HG02973 (cell line): ENCODE measurements around the gene NTSR1.
"Not testable (repeated sequence)": the region's sequence is repeated elsewhere in the genome, so short reads cannot be mapped to it uniquely, and the experiment has no call there.

Experiments used
- ATAC-seq: cut with Tn5 transposase; IDR thresholded peaks from one replicate; pipeline ENCODE4 v1.9.1; 2021; ENCODE audit warnings: moderate library complexity; ENCODE audit not compliant: unreplicated experiment

The NTSR1 gene

GRCh38 chr20:62671765-62672164 is 36.9 kb upstream of the NTSR1 start:
- no peak for ATAC-seq

- ATAC-seq: no peak
Measured at GRCh38 chr20:62674370-62674769, 34.3 kb upstream of the NTSR1 start.

GRCh38 chr20:62675156-62675876 is 33.3 kb upstream of the NTSR1 start:
- no peak for ATAC-seq

- no peak for ATAC-seq
Measured at GRCh38 chr20:62675877-62676260, 32.8 kb upstream of the NTSR1 start.

- ATAC-seq: no peak
Measured at GRCh38 chr20:62676976-62677375, 31.7 kb upstream of the NTSR1 start.

GRCh38 chr20:62677678-62678077 is 31.0 kb upstream of the NTSR1 start:
- no peak for ATAC-seq

- ATAC-seq: no peak
Measured at GRCh38 chr20:62678553-62678952, 30.1 kb upstream of the NTSR1 start.

GRCh38 chr20:62679978-62680589 is 28.6 kb upstream of the NTSR1 start:
- ATAC-seq: no peak

- no peak for ATAC-seq
Measured at GRCh38 chr20:62682912-62683517, 25.6 kb upstream of the NTSR1 start.

- not testable (repeated sequence) for ATAC-seq
Measured at GRCh38 chr20:62683660-62684322, 24.8 kb upstream of the NTSR1 start.

- ATAC-seq: no peak
Measured at GRCh38 chr20:62684981-62685380, 23.7 kb upstream of the NTSR1 start.

- no peak for ATAC-seq
Measured at GRCh38 chr20:62685781-62686555, 22.7 kb upstream of the NTSR1 start.

GRCh38 chr20:62686869-62687830 is 21.5 kb upstream of the NTSR1 start:
- ATAC-seq: no peak

- no peak for ATAC-seq
Measured at GRCh38 chr20:62688083-62688482, 20.6 kb upstream of the NTSR1 start.

- no peak for ATAC-seq
Measured at GRCh38 chr20:62688855-62689460, 19.7 kb upstream of the NTSR1 start.

- ATAC-seq: no peak
Measured at GRCh38 chr20:62689861-62690260, 18.8 kb upstream of the NTSR1 start.

GRCh38 chr20:62690261-62690820 is 18.3 kb upstream of the NTSR1 start:
- ATAC-seq: no peak

- ATAC-seq: no peak
Measured at GRCh38 chr20:62691487-62691886, 17.1 kb upstream of the NTSR1 start.

- no peak for ATAC-seq
Measured at GRCh38 chr20:62692176-62692575, 16.5 kb upstream of the NTSR1 start.
